Spinal cord (tissue), 10 donors: ENCODE measurements around the gene ADH4. TPM values are rescaled to one million over a fixed set of nuclear protein-coding genes. Genes with fewer than 3 reads are reported as not detected.

Experiments used
- DNase-seq, 6 donors: peaks; one replicate each; pipeline versions ENCODE4 v3.0.0 to v3.0.0-alpha.2; 2013 to 2015; ENCODE audit warnings: low spot score in 6 of 6, low read depth in 4 of 6
- H3K27ac ChIP-seq: one replicate; pipeline ENCODE4 v1.5.1; 2013; ENCODE audit warnings: low read depth, low read length, control low read depth
- H3K27me3 ChIP-seq: one replicate; pipeline ENCODE4 v1.6.1; 2013; ENCODE audit warnings: low read length; ENCODE audit not compliant: control insufficient read depth, insufficient read depth
- H3K36me3 ChIP-seq: one replicate; pipeline ENCODE4 v1.6.1; 2013; ENCODE audit warnings: low read length; ENCODE audit not compliant: control insufficient read depth, insufficient read depth
- H3K4me1 ChIP-seq: one replicate; pipeline ENCODE4 v1.6.1; 2013; ENCODE audit warnings: low read length; ENCODE audit not compliant: control insufficient read depth, insufficient read depth
- H3K4me3 ChIP-seq: one replicate; pipeline ENCODE4 v1.5.1; 2013; ENCODE audit warnings: low read depth, low read length, control low read depth
- H3K9me3 ChIP-seq: one replicate; pipeline ENCODE4 v1.6.1; 2013; ENCODE audit warnings: low read length; ENCODE audit not compliant: control insufficient read depth, insufficient read depth
- WGBS: methylation state at CpG from one replicate; pipeline ENCODE4 v1.1.5; 2013; ENCODE audit warnings: missing lambda C conversion rate; ENCODE audit not compliant: insufficient coverage; 5-methylcytosine and 5-hydroxymethylcytosine counted together
- polyA plus RNA-seq, 2 donors: library from polyadenylated mRNA; unstranded; fragments of 120-200 nt; gene quantifications; one replicate each; pipeline ENCODE4 v1.2.1, GENCODE V29; 2013; ENCODE audit not compliant: insufficient read length in 2 of 2
- total RNA-seq, 2 donors: library from RNA; depleted of rRNA in 1 of 2; stranded (reverse); fragments of 120-200 nt in 1 of 2; fragments of >200 nt in 1 of 2; gene quantifications; one replicate each; pipeline versions ENCODE4 v1.2.3 to v1.2.4, GENCODE V29; 2013 to 2014
- donor health status: healthy.

ADH4 gene
- total and polyA plus RNA-seq, 4 donors = 0.26 TPM; not detected in 3

- no peak for DNase-seq
- 100% methylated on average over 1 of the region's 5 CpGs for WGBS
- Histone ChIP-seq H3K27me3 (no peaks in the 10 kb centered on the region), H3K27ac (no peak overlapping the region), H3K9me3 (no peaks in the 10 kb centered on the region), H3K36me3 (peaks cover 21% of the 10 kb centered on the region), H3K4me3 (no peak overlapping the region), H3K4me1 (no peaks in the 10 kb centered on the region)
Measured at GRCh38 chr4:99076292-99076976, 67.7 kb downstream of the ADH4 start.

- no peak for DNase-seq
- no peaks in the 10 kb centered on the region for H3K9me3 ChIP-seq
- no peaks in the 10 kb centered on the region for H3K27me3 ChIP-seq
- H3K27ac ChIP-seq = no peak overlapping the region
- H3K36me3 ChIP-seq = peaks cover 18% of the 10 kb centered on the region
- 97% methylated on average over 6 of the region's 7 CpGs for WGBS
- no peaks in the 10 kb centered on the region for H3K4me1 ChIP-seq
- H3K4me3 ChIP-seq = no peak overlapping the region
Measured at GRCh38 chr4:99074816-99075215, 69.3 kb downstream of the ADH4 start.

Other genes starting within 250 kb of the ADH4 start
- gene EIF4E, start 215.2 kb downstream of the ADH4 start, total RNA-seq = 100 to 1,000 TPM; 142 to 183 TPM
- 100 to 1,000 TPM; 105 to 121 TPM for gene EIF4E, start 215.2 kb downstream of the ADH4 start, polyA plus RNA-seq
- 10 to 100 TPM; 28.6 to 30.9 TPM for gene METAP1, start 148.6 kb downstream of the ADH4 start, total RNA-seq
- 10 to 100 TPM; 33.4 to 38.5 TPM for gene METAP1, start 148.6 kb downstream of the ADH4 start, polyA plus RNA-seq
- gene ADH5, start 55.5 kb downstream of the ADH4 start, total RNA-seq = 100 to 1,000 TPM; 111 to 158 TPM
- 100 to 1,000 TPM; 127 to 132 TPM for gene ADH5, start 55.5 kb downstream of the ADH4 start, polyA plus RNA-seq
- gene ADH6, start 74.9 kb upstream of the ADH4 start, total RNA-seq = under 1 TPM in 1 of 2 donors, not detected in 1; 0.11 TPM
- under 1 TPM; 0.38 to 0.59 TPM for gene ADH6, start 74.9 kb upstream of the ADH4 start, polyA plus RNA-seq
- under 1 TPM in 1 of 2 donors, not detected in 1; 0.11 TPM for gene ADH1A, start 146.7 kb upstream of the ADH4 start, total RNA-seq
- not detected for gene ADH1A, start 146.7 kb upstream of the ADH4 start, polyA plus RNA-seq
- 1 to 10 TPM; 2.4 to 8.4 TPM for gene ADH1B, start 177.1 kb upstream of the ADH4 start, total RNA-seq
- gene ADH1B, start 177.1 kb upstream of the ADH4 start, polyA plus RNA-seq = under 1 TPM; 0.33 to 0.84 TPM
- gene ADH1C, start 208.4 kb upstream of the ADH4 start, total RNA-seq = 1 to 10 TPM; 1.3 to 2.5 TPM
- gene ADH1C, start 208.4 kb upstream of the ADH4 start, polyA plus RNA-seq = 1 to 10 TPM; 1.4 to 1.5 TPM